ENCODE results near the gene INO80.

The INO80 gene

GRCh38 chr15:40958723-40959122 is 157.4 kb downstream of the INO80 start:
- H3K36me3 Mint-ChIP-seq (ENCODE audit: low read depth), result peaks cover 6% of the 10 kb centered on the region
- peaks cover 11% of the 10 kb centered on the region for H3K9me3 Mint-ChIP-seq
- DNase-seq, result no peak
- H3K27me3 Mint-ChIP-seq (ENCODE audit: low read depth, poor library complexity), result peaks cover 17% of the 10 kb centered on the region
- H3K4me3 Mint-ChIP-seq, result peak overlapping the region; percentile 39
- no peak overlapping the region for H3K27ac Mint-ChIP-seq
- TF ChIP-seq CTCF (IDR thresholded peaks at IDR 0.05), result no peak
- peaks cover 47% of the 10 kb centered on the region for H3K4me1 Mint-ChIP-seq

- no peak for TF ChIP-seq CTCF (IDR thresholded peaks at IDR 0.05)
- Mint-ChIP-seq H3K36me3 (ENCODE audit: low read depth) (peaks cover 4% of the 10 kb centered on the region), H3K27ac (no peak overlapping the region), H3K27me3 (ENCODE audit: low read depth, poor library complexity) (peaks cover 18% of the 10 kb centered on the region), H3K4me3 (peak overlapping the region; percentile 20), H3K9me3 (peaks cover 9% of the 10 kb centered on the region), H3K4me1 (peaks cover 53% of the 10 kb centered on the region)
- DNase-seq, result no peak
These were observed 157.9 kb downstream of the INO80 start for GRCh38 chr15:40958146-40958545.

GRCh38 chr15:40957581-40958051 is 158.5 kb downstream of the INO80 start:
- no peak for DNase-seq
- no peaks in the 10 kb centered on the region for H3K36me3 Mint-ChIP-seq (ENCODE audit: low read depth)
- TF ChIP-seq CTCF (IDR thresholded peaks at IDR 0.05), result no peak
- peaks cover 54% of the 10 kb centered on the region for H3K4me1 Mint-ChIP-seq
- peaks cover 6% of the 10 kb centered on the region for H3K9me3 Mint-ChIP-seq
- no peak overlapping the region for H3K27ac Mint-ChIP-seq
- no peak overlapping the region for H3K4me3 Mint-ChIP-seq
- H3K27me3 Mint-ChIP-seq (ENCODE audit: low read depth, poor library complexity), result peaks cover 20% of the 10 kb centered on the region

- Mint-ChIP-seq H3K9me3 (peaks cover 1% of the 10 kb centered on the region), H3K27ac (no peak overlapping the region), H3K4me3 (no peak overlapping the region), H3K4me1 (peaks cover 54% of the 10 kb centered on the region), H3K36me3 (ENCODE audit: low read depth) (no peaks in the 10 kb centered on the region), H3K27me3 (ENCODE audit: low read depth, poor library complexity) (peaks cover 25% of the 10 kb centered on the region)
- no peak for TF ChIP-seq CTCF (IDR thresholded peaks at IDR 0.05)
- no peak for DNase-seq
These were observed 159.0 kb downstream of the INO80 start for GRCh38 chr15:40957041-40957555.

GRCh38 chr15:40956541-40956982 is 159.5 kb downstream of the INO80 start:
- TF ChIP-seq CTCF (IDR thresholded peaks at IDR 0.05), result no peak
- Mint-ChIP-seq H3K36me3 (ENCODE audit: low read depth) (no peaks in the 10 kb centered on the region), H3K27ac (no peak overlapping the region), H3K4me3 (peak overlapping the region; percentile 12), H3K9me3 (no peaks in the 10 kb centered on the region), H3K4me1 (peaks cover 58% of the 10 kb centered on the region), H3K27me3 (ENCODE audit: low read depth, poor library complexity) (peaks cover 31% of the 10 kb centered on the region)
- no peak for DNase-seq

- peaks cover 33% of the 10 kb centered on the region for H3K27me3 Mint-ChIP-seq (ENCODE audit: low read depth, poor library complexity)
- no peaks in the 10 kb centered on the region for H3K36me3 Mint-ChIP-seq (ENCODE audit: low read depth)
- no peak for TF ChIP-seq CTCF (IDR thresholded peaks at IDR 0.05)
- no peaks in the 10 kb centered on the region for H3K9me3 Mint-ChIP-seq
- H3K4me1 Mint-ChIP-seq, result peaks cover 59% of the 10 kb centered on the region
- DNase-seq, result no peak
- peak overlapping the region; percentile 12 for H3K4me3 Mint-ChIP-seq
- no peak overlapping the region for H3K27ac Mint-ChIP-seq
These were observed 160.0 kb downstream of the INO80 start for GRCh38 chr15:40955930-40956540.
